ENCODE data around the gene SSR2.

The SSR2 gene
- long read RNA-seq, donor 1, full-length matches to known transcripts, result 325 of 384 reads
- long read RNA-seq, donor 1, partial matches to known transcripts, result 59 of 384 reads
- long read RNA-seq, donor 1, other reads (novel, unspliced or antisense), result 0 of 384 reads
- long read RNA-seq, donor 2, full-length matches to known transcripts, result 188 of 259 reads
- long read RNA-seq, donor 2, partial matches to known transcripts, result 66 of 259 reads
- long read RNA-seq, donor 2, other reads (novel, unspliced or antisense), result 5 of 259 reads
- long read RNA-seq, donor 3, full-length matches to known transcripts, result 120 of 143 reads
- long read RNA-seq, donor 3, partial matches to known transcripts, result 23 of 143 reads
- long read RNA-seq, donor 3, other reads (novel, unspliced or antisense), result 0 of 143 reads
- long read RNA-seq, donor 4, full-length matches to known transcripts, result 169 of 285 reads
- long read RNA-seq, donor 4, partial matches to known transcripts, result 116 of 285 reads
- long read RNA-seq, donor 4, other reads (novel, unspliced or antisense), result 0 of 285 reads
- long read RNA-seq, donor 5, full-length matches to known transcripts, result 243 of 264 reads
- long read RNA-seq, donor 5, partial matches to known transcripts, result 21 of 264 reads
- long read RNA-seq, donor 5, other reads (novel, unspliced or antisense), result 0 of 264 reads
- long read RNA-seq, donor 6, full-length matches to known transcripts, result 182 of 363 reads
- long read RNA-seq, donor 6, partial matches to known transcripts, result 181 of 363 reads
- long read RNA-seq, donor 6, other reads (novel, unspliced or antisense), result 0 of 363 reads
- long read RNA-seq, donor 7, full-length matches to known transcripts, result 260 of 370 reads
- long read RNA-seq, donor 7, partial matches to known transcripts, result 103 of 370 reads
- long read RNA-seq, donor 7, other reads (novel, unspliced or antisense), result 7 of 370 reads
- long read RNA-seq, donor 8, full-length matches to known transcripts, result 218 of 256 reads
- long read RNA-seq, donor 8, partial matches to known transcripts, result 38 of 256 reads
- long read RNA-seq, donor 8, other reads (novel, unspliced or antisense), result 0 of 256 reads

DNA sequence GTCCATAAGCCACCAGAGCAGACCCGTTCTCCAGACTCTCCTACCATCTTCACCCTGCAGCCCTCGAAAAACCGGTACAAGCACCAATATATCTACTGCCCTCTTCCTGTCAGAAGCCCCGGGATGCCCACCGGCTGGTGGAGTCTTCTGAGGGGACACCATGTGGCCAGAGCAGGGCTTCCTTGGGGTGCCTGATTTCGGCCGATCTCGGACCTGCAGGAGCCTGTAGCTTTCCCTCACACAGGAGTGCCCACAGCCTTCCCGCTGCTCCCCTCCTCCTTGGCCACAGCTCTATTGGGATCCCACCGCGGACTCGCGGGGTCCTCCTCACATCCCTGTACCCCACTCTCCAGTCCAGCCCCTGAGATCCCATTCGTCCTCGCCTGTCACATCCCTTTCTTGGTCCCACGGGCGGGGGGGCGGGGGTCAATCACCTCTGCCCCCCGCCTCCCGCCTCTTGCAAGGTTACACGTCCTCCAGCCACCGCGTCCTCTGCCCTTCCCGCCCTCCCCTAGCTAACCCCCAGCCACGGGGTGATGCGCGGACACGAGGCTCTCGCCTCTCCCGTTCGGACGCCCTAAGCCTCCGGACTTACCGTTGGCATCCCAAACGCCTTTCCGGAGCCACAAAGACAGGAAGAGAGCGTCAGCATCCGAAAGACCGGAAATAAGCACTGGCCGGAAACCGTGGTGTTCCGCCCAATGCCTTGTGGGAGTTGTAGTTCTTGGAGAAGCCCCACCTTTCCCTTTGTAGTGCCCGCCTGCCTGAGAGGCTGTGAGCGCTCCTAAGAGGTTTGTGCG is at the start of gene SSR2:
Gene SSR2 (minus strand): TSS at position 659 of the 800 bp plus-strand sequence. CDS start 784 bp downstream, outside the sequence.
- DNase-seq, result peak; percentile 64

- no peak for DNase-seq
These were observed 49.8 kb upstream of the SSR2 start for GRCh38 chr1:156070548-156070947.

GRCh38 chr1:156069490-156070455 is 49.0 kb upstream of the SSR2 start:
- no peak for DNase-seq

DNA sequence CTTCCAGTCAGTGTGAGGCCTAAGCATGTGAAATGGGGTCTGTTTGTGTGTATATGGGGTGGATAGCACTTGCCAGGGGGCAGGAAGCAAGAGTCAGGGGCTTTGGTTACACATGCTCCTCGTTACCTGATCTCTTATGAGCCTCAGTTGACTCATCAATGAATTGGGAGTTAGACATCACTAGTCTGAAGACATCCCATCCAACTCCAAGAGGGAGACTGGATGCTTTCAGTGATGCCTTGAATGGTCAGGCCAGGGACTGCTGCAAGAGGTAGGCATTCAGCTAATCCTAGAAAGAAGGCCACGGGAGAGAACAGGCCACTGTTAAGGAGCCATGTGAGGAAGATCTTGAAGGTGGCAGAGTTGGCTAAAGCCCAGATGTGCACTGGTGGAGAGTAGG is 46.5 kb upstream of the SSR2 start:
- no peak for DNase-seq

DNA sequence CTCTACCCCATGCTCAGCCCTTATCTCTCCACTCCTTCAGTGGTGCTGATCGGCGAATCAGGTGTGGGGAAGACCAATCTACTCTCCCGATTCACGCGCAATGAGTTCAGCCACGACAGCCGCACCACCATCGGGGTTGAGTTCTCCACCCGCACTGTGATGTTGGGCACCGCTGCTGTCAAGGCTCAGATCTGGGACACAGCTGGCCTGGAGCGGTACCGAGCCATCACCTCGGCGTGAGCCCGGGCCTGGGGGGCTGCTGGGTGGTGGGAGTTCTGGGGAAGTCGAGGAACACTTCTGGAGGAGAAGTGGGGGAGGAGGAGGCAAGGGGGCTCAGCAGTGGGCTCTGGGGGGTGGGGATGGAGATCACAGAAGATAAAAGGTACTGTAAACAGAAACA is 45.1 kb upstream of the SSR2 start:
- DNase-seq, result no peak

GRCh38 chr1:156065212-156065611 is 44.5 kb upstream of the SSR2 start:
- DNase-seq, result no peak

DNA sequence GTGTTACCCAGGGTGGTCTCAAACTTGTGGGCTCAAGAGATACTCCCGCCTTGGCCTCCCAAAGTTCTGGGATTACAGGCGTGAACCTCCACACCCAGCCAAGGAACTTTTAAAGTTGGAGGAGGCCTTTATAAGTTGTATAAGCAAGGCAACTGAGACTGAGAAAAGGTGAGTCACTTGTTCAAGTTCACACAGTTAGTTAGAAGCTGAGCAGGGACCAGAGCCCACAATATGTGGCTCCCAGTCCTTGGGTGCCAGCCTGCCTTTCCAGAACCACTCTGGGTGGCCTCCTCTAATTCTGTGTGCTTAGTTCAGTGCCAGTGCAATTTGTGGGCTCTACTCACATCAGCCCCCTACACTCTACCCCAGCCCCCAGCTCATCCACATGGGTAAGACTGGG is 43.9 kb upstream of the SSR2 start:
- no peak for DNase-seq

DNA sequence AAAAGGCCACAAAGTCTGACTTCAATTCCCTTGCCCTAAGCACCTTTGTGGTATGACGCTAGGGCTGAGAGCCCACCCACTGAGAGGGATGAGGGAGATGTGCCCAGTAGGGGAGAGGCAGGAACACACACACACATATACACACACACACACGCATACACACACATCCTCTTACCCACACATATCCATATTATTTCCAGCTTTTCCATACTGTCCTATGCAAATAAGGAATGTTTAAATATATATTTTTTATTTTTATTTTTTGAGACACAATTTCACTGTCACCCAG is 43.2 kb upstream of the SSR2 start:
- no peak for DNase-seq

- no peak for DNase-seq
These were observed 41.4 kb upstream of the SSR2 start for GRCh38 chr1:156062189-156062588.

- DNase-seq, result no peak
These were observed 40.3 kb upstream of the SSR2 start, which contains the start of gene RAB25 for GRCh38 chr1:156060937-156061636. RAB25 (plus strand) TSS chr1:156061160; CDS start chr1:156061401, 241 bp downstream.

DNA sequence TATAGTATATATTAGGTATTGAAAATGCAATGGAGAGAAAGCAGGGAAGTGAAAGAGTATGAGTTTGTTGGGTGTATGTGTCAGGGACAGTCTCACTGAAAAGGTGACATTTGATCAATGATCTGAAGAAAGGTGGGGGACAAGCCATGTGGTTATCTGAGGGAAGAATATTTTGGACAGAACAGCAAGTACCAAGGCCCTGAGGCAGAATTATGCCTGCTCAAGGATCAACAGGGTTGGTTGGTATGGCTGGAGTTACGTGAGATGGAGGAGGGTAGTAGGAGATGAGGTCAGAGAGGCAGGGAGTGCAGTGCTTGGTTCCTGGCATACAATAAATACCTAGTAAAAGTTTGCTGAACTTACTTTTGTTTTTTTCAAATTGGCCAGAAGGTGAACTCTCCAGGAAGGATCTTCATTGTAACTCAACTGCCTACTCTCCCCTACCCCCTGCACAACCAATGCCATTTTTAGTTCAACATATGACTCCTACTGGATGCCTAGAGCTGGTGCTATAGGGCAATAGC is 35.6 kb upstream of the SSR2 start:
- no peak for DNase-seq

GRCh38 chr1:156055281-156056048 is 34.7 kb upstream of the SSR2 start:
- DNase-seq, result no peak

DNA sequence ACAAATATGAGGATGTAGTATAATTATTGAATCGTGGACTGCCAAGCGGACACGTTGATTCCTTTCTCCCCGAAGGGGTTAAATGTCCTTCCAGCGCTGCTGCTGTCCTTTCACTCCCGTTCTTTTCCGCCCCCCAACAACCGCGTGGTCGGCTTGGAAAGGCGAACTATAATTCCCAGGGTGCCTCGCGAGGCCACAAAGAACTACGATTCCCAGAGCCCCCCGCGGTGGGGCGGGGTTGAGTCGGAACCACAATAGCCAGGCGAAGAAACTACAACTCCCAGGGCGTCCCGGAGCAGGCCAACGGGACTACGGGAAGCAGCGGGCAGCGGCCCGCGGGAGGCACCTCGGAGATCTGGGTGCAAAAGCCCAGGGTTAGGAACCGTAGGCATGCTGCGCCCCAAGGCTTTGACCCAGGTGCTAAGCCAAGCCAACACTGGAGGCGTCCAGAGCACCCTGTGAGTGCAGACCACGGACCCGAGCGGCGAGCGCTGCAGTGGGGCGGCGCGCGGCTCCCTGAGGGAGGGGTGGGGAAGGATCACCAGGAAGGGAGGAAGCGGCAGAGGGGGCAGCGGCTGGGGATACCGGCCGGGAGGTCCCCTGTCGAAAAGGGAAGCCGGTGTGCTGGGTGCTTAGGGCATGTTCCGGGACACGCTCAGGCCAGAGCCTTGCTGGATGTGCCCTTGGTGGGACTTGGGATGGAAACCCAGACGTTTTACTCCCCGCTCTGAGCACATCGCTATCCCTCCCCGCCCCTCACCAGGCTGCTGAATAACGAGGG is 33.9 kb upstream of the SSR2 start, which contains the start of gene LAMTOR2:
Gene LAMTOR2 (plus strand): TSS at position 283 of the 781 bp plus-strand sequence. CDS start 108 bp downstream, at position 391.
- DNase-seq, result peak; percentile 94

DNA sequence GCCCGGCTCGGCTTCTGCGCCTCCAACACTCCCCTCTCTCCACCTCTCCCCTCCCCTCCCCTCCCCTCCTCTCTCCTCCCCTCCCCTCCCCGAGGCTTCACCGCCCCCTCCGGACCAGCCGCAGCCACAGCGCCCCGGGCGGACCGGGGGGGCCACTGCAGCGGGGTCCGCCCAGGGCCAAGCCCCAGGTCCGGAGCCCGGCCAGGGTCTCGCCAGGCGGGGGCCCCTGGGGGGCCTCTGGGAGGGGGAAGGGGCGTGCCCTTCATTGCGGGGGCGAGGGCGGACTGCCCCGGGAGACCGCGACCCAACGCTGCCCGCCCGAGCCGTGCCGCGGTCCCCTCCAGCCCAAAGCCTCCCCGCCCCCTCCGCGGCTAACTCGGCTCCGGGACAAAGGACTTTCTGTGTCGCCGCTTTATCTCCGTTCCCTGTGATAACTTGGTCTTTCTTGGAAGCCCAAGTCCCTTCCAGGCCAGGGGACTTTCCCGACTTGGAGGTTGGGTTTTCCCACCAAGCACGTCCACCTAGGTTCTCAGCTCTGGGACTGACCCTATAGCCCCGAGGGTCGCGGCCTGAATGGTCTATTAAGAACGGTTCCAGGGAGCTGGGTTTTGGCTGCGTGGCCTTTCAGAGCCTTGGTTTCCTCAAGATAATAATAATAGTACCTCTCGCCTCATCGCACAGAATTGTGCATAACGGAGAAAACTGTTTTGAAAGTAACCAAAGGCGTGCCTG is 33.2 kb upstream of the SSR2 start, which contains the start of gene UBQLN4:
Gene UBQLN4 (minus strand): TSS at position 31 of the 732 bp plus-strand sequence. CDS start 97 bp downstream, outside the sequence.
- peak; percentile 87 for DNase-seq

DNA sequence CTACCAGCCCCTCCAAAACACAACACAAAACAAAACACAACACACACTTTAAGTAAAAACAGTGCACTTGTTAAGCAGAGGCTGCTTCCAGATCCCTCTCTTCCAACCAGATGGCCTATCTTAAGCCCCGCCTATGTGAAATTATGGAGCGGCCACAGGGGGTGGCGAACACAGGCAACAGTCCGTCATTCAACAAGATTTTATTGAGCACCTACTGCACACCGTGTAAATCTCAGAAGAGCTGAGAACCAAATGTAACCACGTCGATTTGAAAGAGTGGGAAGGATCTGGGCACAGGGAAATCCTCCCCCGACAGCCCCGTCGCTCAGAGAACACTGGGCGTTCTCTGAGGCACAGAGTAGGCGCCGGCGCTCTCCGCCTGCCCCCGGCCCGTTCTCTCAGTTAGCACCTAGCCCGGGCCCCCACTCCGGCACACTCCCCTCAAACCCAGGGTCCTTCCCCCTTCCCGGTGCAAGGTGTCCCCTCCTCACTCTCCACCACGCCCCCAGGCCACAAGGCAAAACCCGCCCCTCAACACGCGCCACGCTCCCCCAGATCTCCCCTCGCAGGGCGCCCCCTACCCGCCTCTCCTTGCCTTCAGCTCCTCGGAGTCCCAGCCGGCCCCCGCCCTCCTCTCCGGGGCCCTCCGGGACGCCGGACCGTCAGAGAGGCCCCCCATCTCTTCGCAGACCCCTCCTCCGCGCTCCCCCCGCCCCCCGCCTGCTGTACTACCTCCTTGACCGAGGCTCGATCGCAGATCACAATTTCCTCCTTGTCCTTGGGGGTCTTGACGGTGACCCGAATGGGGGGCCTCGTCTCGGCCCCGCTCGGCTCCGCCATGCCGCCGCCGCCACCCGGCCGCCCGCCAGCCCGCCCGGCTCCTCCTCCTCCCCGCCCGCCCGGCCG is 32.4 kb upstream of the SSR2 start:
- peak; percentile 71 for DNase-seq

Data from right kidney (tissue), 9 donors.